Activated CD4-positive, alpha-beta memory T cell treated with anti-CD3 and anti-CD28 coated beads for 36 hours (primary cell): ENCODE data around the gene PLXND1. TPM values are rescaled to one million over a fixed set of nuclear protein-coding genes. Genes with fewer than 3 reads are reported as not detected.

ENCODE experiments used
- total RNA-seq, 2 experiments: library from RNA; stranded (reverse); gene quantifications; one replicate each; pipeline ENCODE4 v1.2.3, GENCODE V29; 2021

PLXND1 gene
- total RNA-seq, 2 experiments from 2014 or later = 7.2 to 8.6 TPM

Other genes starting within 250 kb of the PLXND1 start
- gene EFCAB12, start 178.0 kb downstream of the PLXND1 start, total RNA-seq = under 1 TPM; 0.31 to 0.45 TPM
- 10 to 100 TPM; 50.5 to 53.7 TPM for gene MBD4, start 166.7 kb downstream of the PLXND1 start, total RNA-seq
- 10 to 100 TPM; 21.5 to 25.5 TPM for gene IFT122, start 166.5 kb downstream of the PLXND1 start, total RNA-seq
- gene RHO, start 78.0 kb downstream of the PLXND1 start, total RNA-seq = not detected
- not detected for gene H1-8, start 63.5 kb downstream of the PLXND1 start, total RNA-seq